Thyroid gland (tissue), 4 donors: ENCODE data around the gene FAM156A.

Experiments used
- POLR2A ChIP-seq, 2 donors: fragments of 450-650 bp; IDR thresholded peaks; one replicate each; pipeline ENCODE4 v1.6.1; 2017; ENCODE audit warnings: antibody characterized with exemption in 2 of 2, mild to moderate bottlenecking in 2 of 2, moderate library complexity in 1 of 2
- TF ChIP-seq, protein P1 (sequence below), 6 experiments: fragments of 200-600 bp in 3 of 6; fragments of 450-650 bp in 3 of 6; sonication (generic) in 3 of 6; IDR thresholded peaks; one replicate each; pipeline ENCODE4 v1.5.1; 2016 to 2019; ENCODE audit warnings: antibody characterized with exemption in 6 of 6, mild to moderate bottlenecking in 2 of 6, inconsistent platforms in 1 of 6, moderate library complexity in 1 of 6

- TF ChIP-seq, protein P1, sequence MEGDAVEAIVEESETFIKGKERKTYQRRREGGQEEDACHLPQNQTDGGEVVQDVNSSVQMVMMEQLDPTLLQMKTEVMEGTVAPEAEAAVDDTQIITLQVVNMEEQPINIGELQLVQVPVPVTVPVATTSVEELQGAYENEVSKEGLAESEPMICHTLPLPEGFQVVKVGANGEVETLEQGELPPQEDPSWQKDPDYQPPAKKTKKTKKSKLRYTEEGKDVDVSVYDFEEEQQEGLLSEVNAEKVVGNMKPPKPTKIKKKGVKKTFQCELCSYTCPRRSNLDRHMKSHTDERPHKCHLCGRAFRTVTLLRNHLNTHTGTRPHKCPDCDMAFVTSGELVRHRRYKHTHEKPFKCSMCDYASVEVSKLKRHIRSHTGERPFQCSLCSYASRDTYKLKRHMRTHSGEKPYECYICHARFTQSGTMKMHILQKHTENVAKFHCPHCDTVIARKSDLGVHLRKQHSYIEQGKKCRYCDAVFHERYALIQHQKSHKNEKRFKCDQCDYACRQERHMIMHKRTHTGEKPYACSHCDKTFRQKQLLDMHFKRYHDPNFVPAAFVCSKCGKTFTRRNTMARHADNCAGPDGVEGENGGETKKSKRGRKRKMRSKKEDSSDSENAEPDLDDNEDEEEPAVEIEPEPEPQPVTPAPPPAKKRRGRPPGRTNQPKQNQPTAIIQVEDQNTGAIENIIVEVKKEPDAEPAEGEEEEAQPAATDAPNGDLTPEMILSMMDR (IDR thresholded peaks at IDR 0.05) = peak; percentile 60 to 99 (median 96)
- TF ChIP-seq POLR2A (IDR thresholded peaks at IDR 0.05) = peak; percentile 10 to 88
Measured at GRCh38 chrX:52934704-52935469, 23.4 kb downstream of the FAM156A start.
